ENCODE results near the gene C5orf46. TPM values are rescaled to one million over a fixed set of nuclear protein-coding genes. Genes with fewer than 3 reads are reported as not detected.

Gene C5orf46
- total and polyA plus RNA-seq, 9 donors: not detected

GRCh38 chr5:147851578-147851977 lies 54.8 kb downstream of the C5orf46 start:
- Histone ChIP-seq H3K27me3 (no peaks in the 10 kb centered on the region), H3K4me3 (no peak overlapping the region), H3K9me3 (no peaks in the 10 kb centered on the region), H3K27ac (no peak overlapping the region), H3K4me1 (ENCODE audit: insufficient read depth) (no peaks in the 10 kb centered on the region), H3K36me3 (no peaks in the 10 kb centered on the region)
- 87 to 94% (median 89%) methylated on average over 3 of the region's 3 CpGs for WGBS, 3 donors
- no peak for DNase-seq
- intact Hi-C loops (cut with DNase I): no loop called here
- TF ChIP-seq EP300 (IDR thresholded peaks at IDR 0.05) (no peak), POLR2A (IDR thresholded peaks at IDR 0.05) (no peak)
- TF ChIP-seq, protein P1, sequence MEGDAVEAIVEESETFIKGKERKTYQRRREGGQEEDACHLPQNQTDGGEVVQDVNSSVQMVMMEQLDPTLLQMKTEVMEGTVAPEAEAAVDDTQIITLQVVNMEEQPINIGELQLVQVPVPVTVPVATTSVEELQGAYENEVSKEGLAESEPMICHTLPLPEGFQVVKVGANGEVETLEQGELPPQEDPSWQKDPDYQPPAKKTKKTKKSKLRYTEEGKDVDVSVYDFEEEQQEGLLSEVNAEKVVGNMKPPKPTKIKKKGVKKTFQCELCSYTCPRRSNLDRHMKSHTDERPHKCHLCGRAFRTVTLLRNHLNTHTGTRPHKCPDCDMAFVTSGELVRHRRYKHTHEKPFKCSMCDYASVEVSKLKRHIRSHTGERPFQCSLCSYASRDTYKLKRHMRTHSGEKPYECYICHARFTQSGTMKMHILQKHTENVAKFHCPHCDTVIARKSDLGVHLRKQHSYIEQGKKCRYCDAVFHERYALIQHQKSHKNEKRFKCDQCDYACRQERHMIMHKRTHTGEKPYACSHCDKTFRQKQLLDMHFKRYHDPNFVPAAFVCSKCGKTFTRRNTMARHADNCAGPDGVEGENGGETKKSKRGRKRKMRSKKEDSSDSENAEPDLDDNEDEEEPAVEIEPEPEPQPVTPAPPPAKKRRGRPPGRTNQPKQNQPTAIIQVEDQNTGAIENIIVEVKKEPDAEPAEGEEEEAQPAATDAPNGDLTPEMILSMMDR (IDR thresholded peaks at IDR 0.05): no peak

DNA sequence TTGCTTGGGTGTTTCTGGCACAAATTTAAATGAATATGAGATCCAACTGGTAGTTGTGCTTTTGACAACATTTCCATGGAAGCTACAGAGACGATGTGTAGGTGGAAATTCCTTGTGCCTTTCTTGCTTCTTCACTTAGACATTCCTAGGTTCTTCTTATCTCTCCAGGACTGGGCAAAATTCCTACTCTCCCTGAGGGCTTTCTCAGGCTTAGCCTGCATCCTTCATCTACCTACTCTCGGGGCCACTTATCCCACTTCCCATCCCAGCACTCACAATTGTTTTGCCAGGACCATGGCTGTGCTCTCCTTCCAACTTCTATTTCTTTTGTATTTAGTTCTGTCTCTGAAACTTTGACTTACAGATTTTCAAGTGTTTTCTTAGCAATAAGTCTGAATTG lies 57.1 kb downstream of the C5orf46 start:
- WGBS, 3 donors: 36 to 45% (median 39%) methylated on average over 2 of the region's 2 CpGs
- intact Hi-C loops (cut with DNase I): no loop called here
- H3K9me3 ChIP-seq: no peaks in the 10 kb centered on the region

DNA sequence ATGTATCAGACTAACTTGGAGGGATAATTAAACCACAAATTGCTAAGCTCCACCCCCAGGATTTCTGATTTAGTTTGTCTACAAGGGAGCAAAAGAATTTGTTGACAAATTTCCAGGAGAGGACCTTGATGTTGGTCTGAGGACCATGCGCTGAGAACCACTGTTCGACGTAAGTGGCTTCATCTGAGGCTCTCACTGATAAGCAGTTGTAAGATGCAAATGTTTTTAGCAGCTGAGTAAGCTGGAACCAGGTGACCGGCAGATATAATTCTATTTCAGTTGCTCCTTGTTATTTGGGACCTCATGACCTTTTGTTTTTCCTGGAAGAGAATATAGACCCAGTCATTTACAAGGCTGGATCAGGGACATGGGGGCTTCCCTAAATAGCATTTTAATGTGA lies 60.7 kb downstream of the C5orf46 start:
- intact Hi-C loops (cut with DNase I): no loop called here
- 48 to 76% (median 52%) methylated on average over 4 of the region's 4 CpGs for WGBS, 3 donors
- no peaks in the 10 kb centered on the region for H3K4me1 ChIP-seq (ENCODE audit: insufficient read depth)

More for the DNA sequence above, 57.1 kb downstream of the C5orf46 start:
- TF ChIP-seq POLR2A (IDR thresholded peaks at IDR 0.05) (no peak), EP300 (IDR thresholded peaks at IDR 0.05) (no peak)
- TF ChIP-seq, protein P1 (IDR thresholded peaks at IDR 0.05): no peak
- no peak for DNase-seq
- no peaks in the 10 kb centered on the region for H3K36me3 ChIP-seq
- H3K27ac ChIP-seq: no peak overlapping the region
- no peak overlapping the region for H3K4me3 ChIP-seq
- H3K27me3 ChIP-seq: no peaks in the 10 kb centered on the region
- H3K4me1 ChIP-seq (ENCODE audit: insufficient read depth): no peaks in the 10 kb centered on the region

DNA sequence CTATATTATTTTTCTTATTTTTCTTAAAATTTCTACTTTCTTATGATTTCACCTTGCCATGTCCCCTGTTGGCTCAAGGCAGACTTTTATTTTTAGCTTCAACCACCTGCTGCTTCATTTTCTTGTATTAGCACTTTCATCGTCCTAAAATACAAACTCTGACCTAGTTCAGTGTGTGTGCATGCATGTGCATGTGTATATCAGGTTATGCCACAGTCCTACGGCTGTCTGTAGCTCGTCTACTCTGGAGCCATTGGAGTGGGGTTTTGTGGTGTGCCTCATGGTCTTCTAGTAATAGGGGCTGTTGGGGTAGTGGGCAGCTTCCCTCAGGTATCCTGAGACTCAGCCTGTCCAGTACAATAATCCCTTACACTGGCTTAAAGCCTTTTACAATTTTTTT lies 61.5 kb downstream of the C5orf46 start:
- Histone ChIP-seq H3K27me3 (no peaks in the 10 kb centered on the region), H3K4me1 (ENCODE audit: insufficient read depth) (no peaks in the 10 kb centered on the region), H3K9me3 (no peaks in the 10 kb centered on the region), H3K36me3 (no peaks in the 10 kb centered on the region), H3K27ac (no peak overlapping the region), H3K4me3 (no peak overlapping the region)
- WGBS, 3 donors: 49 to 73% (median 51%) methylated on average over 3 of the region's 3 CpGs
- intact Hi-C loops (cut with DNase I): no loop called here
- DNase-seq: no peak
- TF ChIP-seq EP300 (IDR thresholded peaks at IDR 0.05) (no peak), POLR2A (IDR thresholded peaks at IDR 0.05) (no peak)
- TF ChIP-seq, protein P1 (IDR thresholded peaks at IDR 0.05): no peak

More for the DNA sequence above, 60.7 kb downstream of the C5orf46 start:
- TF ChIP-seq EP300 (IDR thresholded peaks at IDR 0.05) (no peak), POLR2A (IDR thresholded peaks at IDR 0.05) (no peak)
- TF ChIP-seq, protein P1 (IDR thresholded peaks at IDR 0.05): no peak
- H3K36me3 ChIP-seq: no peaks in the 10 kb centered on the region
- no peak overlapping the region for H3K27ac ChIP-seq
- H3K9me3 ChIP-seq: no peaks in the 10 kb centered on the region
- H3K27me3 ChIP-seq: no peaks in the 10 kb centered on the region
- H3K4me3 ChIP-seq: no peak overlapping the region
- DNase-seq: no peak
